K562 treated with DMSO at 1 percent for 48 hours (cell line): ENCODE data around the gene HHATL. TPM values are rescaled to one million over a fixed set of nuclear protein-coding genes. Genes with fewer than 3 reads are reported as not detected.

Experiments used
- total RNA-seq: library from RNA; unstranded; fragments of 300-600 nt; gene quantifications from 2 replicates; pipeline ENCODE4 v1.2.3, GENCODE V29; 2022; ENCODE audit warnings: low replicate concordance; ENCODE audit errors: extremely low read depth

The HHATL gene
- total RNA-seq, result not detected in 2 replicates

GRCh38 chr3:42702066-42702951, at the start of gene HHATL:
TSS of gene HHATL (minus strand) at chr3:42702798. CDS start at chr3:42700826, 1,972 bp downstream.

GRCh38 chr3:42685363-42685881, 17.2 kb downstream of the HHATL start, which contains the start of gene KLHL40:
TSS of gene KLHL40 (plus strand) at chr3:42685537. CDS start at chr3:42685619, 82 bp downstream.

GRCh38 chr3:42653560-42654330, 48.9 kb downstream of the HHATL start, which contains the start of gene ZBTB47:
TSS of gene ZBTB47 (plus strand) at chr3:42653697. CDS start at chr3:42658356, 4,659 bp downstream.

Other genes starting within 250 kb of the HHATL start
- not detected in 2 replicates for gene VIPR1, start 200.2 kb downstream of the HHATL start, total RNA-seq
- not detected in 2 replicates for gene SEC22C, start 120.8 kb downstream of the HHATL start, total RNA-seq
- not detected in 2 replicates for gene SS18L2, start 111.9 kb downstream of the HHATL start, total RNA-seq
- gene NKTR, start 102.1 kb downstream of the HHATL start, total RNA-seq, result not detected in 2 replicates
- gene ZBTB47, start 49.1 kb downstream of the HHATL start, total RNA-seq, result not detected in 2 replicates
- not detected in 2 replicates for gene KLHL40, start 17.3 kb downstream of the HHATL start, total RNA-seq
- gene CCDC13, start 70.5 kb upstream of the HHATL start, total RNA-seq, result not detected in 2 replicates
- gene HIGD1A, start 101.7 kb upstream of the HHATL start, total RNA-seq, result not detected in 2 replicates
- gene ACKR2, start 106.6 kb upstream of the HHATL start, total RNA-seq, result not detected in 2 replicates
- not detected in 2 replicates for gene CYP8B1, start 173.1 kb upstream of the HHATL start, total RNA-seq
- gene ZNF662, start 203.3 kb upstream of the HHATL start, total RNA-seq, result not detected in 2 replicates